Hippocampal formation (tissue), 2 donors: ENCODE results near the gene CXCR3.
"Not testable (repeated sequence)": the region's sequence is repeated elsewhere in the genome, so short reads cannot be mapped to it uniquely, and the experiment has no call there.

ENCODE experiments used
- DNase-seq, 2 donors: peaks; one replicate each; lab custom pipeline; 2025; lab: John Stamatoyannopoulos, UW

The CXCR3 gene

DNA sequence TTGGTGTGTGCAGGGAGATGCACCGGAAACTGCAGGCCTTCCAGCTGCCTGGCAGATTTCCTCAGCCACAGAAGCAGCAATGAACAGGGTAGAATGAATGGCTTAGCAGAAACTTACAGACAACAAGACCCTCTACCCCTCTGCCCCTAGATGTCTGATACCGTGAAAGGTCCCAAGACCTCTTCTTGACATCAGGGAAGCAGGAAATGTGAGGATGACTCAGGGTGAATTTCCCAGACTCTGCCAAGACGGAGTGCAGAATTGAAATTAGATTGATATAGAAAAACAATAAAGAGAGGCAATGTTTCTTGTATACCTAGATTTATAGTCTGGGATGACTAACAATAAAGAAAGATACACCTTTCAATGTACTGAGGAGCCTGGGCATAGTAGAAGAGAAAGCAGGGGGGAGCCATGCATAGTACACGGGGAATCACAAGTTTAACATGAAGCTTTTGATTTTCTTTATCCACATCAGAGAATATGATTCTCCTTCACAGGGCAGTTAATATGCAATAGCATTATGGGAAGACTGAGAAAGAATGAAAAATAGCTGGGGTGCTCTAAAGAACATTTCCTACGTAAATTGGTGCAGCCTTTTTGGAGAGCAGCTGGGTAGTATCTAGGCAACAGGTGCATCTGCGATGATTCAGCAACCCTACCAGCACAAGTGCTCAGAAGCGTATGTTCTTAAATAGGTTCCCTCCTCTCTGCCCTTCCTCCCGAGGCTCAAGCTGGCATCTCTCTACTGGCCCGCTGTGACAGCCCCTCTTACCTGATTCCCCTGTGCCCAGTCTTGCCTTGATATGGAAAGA lies 18.3 kb upstream of the CXCR3 start:
- DNase-seq: peak in 1 of 2 donors; percentile 5

DNA sequence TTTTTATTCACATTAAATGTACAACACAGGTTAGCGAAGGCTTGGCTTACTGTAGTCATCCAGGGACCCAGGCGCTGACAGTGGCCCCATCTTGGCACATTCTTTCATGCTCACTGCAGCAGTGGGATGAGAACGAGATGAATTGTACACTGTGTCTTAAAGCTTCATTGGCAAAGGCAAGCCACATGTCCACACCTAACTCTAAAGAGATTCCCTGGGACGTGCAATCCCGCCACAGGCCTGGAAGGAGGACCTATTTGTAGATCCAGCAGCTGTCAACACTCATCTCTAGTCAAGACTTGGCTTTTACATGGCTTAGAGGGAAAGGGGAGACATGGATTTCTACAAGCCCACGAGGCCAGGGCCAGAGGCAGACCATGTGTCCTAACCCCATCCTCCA lies 16.1 kb upstream of the CXCR3 start:
- no peak for DNase-seq

DNA sequence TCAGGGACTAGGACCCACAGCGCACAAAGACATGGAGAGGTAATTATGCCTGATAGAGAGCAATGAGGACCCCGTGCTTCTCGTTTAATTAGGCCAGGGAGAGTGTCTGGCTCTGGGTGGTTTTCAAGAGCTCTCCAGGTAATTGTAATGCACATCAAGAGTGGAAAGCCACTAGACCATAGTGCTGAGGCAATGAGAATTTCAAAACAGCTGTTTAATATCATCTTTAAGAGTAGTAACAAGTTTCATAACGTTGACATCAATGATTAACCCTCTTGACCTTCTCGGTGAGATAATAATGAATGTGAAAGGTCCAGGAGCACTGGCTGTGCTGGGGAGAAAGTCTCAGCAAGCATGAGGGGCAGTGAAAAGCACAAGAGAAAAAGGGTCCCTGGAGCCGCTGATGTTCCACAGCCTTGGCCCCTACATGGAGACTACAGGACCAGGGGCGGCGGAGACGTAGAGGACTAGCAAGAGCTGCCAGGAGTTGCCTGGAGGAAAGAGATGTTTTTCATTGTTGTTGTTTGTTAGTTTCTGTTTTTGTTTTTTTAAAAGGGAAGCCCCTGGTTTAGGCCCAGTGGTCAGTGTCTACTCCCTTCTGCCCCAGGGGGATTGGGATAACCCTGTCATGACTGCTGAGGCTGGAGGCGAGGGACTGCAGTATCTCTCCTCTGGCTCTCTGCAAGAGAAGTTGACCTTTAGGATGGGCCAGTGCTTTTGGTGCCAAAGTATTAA lies 14.8 kb upstream of the CXCR3 start:
- DNase-seq: no peak

DNA sequence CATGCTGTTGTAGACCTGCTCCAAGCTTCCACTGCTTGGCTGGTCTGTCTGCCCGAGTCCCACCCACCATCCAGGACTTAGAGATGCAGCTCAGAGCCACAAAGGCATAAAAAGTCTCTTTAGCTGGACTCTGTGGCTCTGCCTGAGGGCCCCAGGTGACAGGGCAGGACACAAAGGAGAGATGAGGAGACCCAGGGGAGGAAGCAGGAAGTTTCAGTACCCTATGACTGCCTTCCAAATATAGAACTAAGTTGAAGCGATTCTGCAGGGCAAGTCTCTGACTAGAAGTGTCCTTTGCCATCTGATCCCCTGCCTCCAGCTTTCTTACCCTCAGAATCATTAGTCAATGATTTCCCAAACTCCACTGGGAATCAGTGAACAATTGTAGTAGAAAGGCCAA lies 11.2 kb upstream of the CXCR3 start:
- no peak for DNase-seq

DNA sequence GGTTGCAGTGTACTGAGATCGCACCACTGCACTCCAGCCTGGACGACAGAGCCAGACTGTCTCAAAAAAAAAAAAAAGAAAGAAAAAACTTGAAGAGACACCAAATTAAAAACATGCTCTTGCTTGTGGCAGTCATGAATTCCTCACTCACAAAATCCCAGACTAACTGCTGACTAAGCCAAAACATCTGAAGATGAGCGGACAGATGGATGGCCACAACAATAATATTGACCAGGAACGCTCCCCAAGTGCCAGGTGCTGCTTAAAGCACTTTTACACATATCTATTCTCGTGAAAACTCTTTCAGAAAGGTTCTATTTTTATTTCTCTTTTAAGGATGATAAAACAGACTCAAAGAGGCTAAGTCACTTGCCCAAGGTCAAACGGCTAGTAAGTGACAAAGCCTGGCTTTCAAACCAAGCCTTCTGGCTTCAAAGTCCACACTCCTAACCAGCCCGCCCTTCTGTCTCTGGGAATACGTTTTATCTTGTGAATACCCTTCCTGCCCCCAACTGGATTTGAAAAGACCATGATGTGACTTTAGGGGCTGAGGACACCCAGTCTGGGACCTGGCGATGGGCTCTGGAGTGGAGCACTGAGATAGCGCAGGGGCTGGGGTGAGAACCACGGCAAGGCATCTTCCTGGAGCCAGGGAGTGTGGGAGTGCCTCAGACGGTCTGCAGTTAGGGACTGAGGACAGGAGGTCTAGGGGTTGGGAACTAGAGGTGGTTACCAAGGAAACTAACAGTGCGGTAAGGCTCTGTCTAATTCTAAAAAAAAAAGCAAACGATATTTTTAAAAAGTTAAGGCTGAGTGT lies 9.5 kb upstream of the CXCR3 start:
- DNase-seq: no peak

DNA sequence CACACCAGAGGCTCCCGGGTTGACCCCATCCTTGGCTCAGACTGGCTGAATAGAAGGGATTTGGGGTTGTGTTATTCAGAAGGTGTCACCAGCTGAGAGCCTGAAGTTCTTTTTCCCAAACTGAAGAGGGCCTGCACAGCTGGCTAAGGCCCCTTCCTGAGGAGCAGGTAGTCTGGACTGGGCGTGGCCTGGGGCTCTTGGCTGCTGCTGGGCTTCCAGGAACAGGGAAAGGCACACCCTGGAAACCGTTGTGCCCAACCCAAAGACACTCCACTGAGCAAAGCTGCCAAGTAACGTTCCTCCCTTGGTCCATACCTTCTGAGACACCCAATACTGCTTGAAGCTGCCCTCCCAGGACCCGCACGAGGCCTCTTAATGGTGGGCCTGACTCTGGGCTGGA lies 8.3 kb upstream of the CXCR3 start:
- no peak for DNase-seq

DNA sequence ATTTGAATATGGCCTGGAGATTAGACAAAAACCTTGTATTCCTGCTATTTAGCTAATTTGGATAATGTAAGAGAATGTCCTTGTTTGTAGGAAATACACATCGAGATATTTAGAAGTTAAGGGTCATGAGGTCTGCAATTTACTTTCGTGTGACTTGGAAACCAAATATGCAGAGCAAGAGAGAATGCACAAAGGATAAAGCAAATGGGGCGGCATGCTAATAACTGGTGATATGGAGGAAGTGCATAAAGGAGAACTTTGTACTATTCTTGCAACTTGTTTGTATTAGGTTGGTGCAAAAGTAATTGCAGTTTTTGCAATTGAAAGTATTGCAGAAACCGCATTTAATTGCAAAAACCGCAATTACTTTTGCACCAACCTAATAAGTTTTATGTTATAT lies 7.2 kb upstream of the CXCR3 start:
- no peak for DNase-seq

DNA sequence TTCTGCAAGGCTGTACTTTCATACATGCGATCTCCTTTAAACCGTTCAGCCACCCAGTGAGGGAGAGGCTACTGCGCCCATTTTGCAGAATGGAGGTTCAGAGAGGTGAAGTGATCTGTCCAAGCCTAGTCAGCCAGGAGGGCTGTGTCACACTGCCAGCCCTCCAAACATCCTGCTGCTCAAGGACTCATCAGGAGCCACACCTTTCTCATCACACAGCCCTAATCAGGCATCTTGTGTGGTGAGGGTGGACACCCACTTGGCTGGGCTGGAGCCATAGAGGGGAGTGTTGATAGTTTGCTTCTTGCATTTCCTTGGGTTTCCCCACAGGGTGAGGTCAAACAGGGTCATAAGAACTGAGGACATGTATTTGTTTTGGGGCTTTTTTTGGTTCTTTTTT lies 5.4 kb upstream of the CXCR3 start:
- no peak for DNase-seq

DNA sequence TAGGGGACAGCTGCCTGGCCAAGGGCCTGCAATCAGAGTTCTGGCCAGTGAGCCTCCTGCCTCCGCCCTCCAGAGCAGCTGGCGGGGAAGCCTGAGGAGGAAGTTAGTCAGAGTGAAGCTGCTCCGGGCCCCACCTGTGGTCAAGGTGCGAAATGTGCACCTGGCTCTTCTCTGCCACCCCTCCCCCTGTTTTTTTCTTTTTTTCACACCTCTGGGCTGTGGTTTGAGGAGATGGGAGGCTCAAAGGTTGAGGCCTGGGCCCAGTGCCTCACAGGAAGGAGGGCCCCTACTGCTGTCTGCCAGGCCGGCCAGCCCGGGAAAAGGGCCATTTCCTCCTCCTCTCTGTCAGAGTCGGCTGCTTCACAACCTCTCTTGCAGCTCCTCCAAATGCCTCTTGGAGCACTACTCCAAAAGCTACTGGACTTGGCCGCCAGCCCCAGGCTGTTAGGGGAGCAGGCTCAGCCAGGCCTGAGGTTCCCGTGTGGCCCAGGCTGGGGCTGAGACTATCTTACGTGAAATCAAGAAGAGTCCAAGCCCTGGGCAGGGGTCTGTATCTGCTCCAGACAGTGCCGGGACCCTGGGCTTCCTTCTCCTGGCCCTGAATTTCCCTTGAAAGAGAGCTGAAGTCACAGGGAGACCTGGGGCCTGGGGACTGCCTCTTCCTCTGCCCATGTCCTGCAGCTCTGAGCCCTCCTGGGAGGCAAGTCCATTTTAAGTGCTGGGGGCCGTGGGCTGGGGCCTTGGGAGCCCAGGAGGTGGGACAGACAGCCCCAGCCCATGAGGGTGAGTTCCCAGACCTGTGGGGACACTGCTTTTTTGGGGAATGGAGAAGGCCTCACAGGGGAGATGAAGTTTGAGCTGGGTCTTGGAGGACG lies 4.5 kb upstream of the CXCR3 start:
- DNase-seq: peak; percentile 11 to 30

DNA sequence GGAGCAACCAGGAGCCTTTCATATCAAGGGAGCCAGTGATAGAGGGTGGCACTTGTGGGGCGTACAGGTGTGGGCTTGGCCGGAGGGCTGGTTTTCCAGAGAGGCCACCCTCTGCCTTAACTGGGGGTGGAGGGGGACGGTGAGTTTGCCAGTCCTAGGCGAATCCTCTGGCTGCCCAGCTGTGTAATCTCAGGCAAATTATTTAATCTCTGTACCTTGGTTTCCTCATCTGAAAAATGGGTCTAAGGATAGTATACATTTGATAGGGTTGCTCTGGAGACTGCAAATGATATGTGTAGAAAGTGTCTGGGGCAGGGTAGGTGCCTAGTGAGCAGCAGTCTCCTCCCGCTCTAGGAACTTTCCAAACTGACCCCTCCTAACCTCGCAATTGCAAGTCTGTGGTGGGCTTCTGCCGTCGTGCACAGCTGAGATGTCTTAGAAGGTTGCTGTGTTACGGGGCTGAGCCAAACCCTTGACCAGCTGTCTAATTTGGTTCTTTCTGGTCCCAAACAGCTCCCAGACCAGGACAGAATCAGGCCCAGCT lies 3.8 kb upstream of the CXCR3 start:
- no peak for DNase-seq

DNA sequence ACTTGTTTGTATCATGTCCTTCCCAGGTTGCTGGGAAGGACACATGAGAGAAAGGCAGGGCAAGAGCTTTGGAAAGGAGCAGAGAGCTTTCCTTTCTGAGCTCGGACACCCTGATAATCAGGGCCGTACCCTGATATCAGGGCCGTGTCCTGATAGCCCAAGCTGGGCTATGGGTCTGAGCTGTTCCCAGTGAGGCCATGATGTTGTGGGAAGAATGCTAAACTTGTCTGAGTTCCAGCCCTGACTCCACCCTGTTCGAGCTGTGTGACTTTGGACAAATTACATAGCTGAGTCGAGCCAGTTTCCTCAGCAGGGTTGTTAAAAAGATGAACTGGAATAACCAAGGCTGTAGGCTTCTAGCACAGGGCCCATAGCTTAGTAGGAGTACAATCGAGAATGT lies 3.3 kb upstream of the CXCR3 start:
- DNase-seq: no peak

DNA sequence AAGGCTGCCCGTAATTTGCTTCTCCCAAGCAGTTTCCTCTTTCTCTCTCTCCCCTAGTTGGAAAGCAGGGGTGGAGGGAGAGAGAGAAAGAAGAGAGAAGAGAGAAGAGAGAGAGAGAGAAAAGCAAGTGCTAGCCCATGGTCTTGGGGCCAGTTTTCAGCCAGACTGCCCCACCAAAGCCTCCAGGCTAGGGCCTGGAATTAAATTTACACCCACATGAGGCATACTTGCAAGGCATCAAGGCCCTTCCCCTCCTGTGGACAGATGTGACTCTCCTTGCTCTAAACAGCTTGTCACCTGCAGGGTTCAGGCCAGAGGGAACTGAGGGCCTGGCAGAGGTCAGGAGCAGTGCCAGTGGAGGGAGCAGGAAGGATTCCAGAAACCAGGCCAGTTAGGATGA lies 1.7 kb upstream of the CXCR3 start:
- DNase-seq: no peak

DNA sequence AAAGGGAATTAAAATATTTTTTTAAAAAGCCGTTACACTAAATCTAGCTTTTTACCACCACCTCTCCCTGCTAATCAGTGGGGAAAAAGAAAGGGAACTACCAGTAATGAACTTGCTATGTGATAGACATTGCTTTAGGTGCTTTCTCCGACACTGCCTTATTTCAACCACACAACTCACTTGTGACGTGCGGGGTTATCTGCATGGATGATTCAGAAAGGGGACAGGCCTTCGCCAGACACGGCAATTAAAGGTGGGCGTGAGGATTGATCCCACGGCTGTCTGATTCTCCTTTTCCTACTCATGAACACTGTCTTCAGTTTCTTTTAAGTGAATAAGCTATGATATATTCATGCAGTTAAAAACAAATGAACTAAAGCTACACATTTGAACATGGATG lies 882 bp upstream of the CXCR3 start:
- no peak for DNase-seq

DNA sequence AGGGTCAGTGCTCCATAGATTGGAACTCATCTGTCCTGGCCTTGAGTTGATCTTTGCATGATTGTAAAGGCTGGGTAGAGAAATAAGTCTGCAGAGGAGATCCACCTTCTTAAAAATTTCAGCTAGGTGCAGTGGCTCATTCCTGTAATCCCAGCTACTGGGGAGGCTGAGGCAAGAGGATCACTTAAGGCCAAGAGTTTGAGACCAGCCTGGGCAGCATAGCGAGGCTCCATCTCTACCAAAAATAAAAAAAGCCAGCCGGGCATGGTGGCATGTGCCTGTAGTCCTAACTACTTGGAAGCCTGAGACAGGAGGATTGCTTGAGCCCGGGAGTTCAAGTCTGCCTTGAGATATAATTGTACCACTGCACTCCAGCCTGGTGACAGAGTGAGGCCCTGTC lies 476 bp upstream of the CXCR3 start:
- DNase-seq: no peak

DNA sequence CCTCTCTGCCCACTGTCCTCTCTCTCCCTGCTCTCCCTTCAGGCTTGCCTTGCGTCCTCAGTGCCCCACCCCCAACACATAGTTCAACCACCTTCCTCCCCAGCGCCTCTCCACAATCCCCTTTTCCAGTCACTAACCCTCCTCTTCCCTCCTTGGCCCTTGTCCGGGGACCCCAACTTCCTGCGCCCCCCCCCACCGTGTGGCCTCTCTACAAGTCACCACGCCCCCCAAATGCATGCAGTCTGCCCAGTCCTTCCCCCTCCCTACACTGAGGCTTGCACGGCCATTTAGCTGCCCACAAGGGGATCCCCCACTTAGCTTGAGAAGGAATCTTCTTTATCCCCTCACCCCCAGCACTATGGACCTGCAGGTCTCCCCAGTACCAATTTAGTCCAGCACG lies 569 bp downstream of the CXCR3 start:
- DNase-seq: no peak

DNA sequence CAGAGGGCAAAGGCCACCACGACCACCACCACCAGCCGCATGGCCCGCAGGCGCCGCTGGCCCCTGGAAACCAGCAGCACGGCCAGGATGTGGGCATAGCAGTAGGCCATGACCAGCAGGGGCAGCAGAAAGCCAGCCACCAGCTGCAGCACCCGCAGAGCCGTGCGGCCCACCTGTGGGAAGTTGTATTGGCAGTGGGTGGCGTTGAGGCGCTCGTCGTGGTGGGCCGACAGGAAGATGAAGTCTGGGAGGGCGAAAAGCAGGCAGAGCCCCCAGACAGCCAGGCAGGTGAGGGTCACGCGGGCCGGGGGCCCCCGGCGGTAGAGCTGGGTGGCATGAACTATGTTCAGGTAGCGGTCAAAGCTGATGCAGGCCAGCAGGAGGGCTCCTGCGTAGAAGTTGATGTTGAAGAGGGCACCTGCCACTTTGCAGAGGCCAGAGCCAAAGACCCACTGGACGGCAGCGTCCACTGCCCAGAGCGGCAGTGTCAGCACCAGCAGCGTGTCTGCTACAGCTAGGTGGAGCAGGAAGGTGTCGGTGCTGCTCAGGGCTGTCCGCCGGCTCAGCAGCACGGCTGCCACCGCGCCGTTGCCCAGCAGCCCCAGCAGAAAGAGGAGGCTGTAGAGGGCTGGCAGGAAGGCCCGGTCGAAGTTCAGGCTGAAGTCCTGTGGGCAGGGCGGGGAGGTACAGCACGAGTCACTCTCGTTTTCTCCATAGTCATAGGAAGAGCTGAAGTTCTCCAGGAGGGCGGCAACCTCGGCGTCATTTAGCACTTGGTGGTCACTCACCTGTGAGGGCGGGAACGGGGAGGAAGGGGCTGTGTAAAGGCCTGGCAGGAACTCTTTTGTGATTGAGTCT lies 1.4 kb downstream of the CXCR3 start:
- no peak for DNase-seq

DNA sequence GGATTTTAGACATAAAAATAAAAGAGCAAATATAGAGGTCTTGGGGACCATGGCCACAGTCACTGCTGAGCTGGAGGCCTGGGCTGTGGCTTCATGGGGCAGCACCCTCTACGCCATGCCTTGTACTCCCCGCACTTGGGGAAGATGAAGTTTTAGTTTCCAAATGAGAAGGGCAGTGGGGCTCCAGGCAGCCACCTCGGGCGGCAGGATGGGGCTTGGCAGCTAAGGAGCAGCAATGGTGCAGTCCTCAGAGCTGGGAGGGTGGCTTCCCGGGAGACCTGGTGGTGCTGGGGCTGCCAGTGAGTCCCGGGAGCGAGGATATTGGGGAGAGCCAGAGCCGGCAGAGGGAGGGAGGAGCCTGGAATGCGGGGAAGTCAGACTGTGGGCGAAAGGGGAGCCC lies 2.4 kb downstream of the CXCR3 start:
- DNase-seq: no peak

DNA sequence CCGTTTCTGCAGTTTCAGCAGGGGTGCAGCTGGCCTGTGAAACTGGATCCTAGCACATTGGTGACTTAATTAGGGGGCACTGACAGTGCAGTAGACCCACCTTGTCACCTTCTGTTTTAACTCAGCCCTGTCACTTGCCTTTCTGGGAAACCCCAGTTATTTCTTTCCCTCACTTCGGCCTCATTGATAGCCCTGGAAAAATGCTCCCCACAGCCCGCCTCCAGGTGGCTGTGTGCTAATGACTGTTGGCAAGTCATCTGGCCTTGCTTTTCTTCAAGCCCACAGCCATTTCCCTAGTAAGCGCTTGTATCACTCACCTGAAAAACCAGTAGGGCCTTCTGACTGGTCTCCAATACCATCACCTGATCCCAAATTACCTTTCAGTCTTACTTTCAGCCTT lies 3.3 kb downstream of the CXCR3 start:
- no peak for DNase-seq

DNA sequence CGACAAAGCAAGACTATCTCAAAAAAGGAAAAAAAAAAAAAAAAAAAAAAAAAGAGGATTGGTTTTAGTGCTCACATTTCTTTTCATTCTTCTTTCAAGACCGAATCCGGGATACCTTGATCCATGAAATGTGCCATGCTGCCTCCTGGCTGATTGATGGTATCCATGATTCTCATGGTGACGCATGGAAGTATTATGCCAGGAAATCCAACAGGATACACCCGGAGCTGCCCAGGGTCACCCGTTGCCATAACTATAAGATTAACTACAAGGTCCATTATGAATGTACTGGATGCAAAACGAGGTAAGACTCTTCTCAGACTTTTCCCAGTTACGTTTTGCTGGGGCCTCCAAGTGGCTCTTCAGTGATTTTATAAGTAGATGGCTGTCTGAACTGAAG lies 6.1 kb downstream of the CXCR3 start:
- DNase-seq: no peak

DNA sequence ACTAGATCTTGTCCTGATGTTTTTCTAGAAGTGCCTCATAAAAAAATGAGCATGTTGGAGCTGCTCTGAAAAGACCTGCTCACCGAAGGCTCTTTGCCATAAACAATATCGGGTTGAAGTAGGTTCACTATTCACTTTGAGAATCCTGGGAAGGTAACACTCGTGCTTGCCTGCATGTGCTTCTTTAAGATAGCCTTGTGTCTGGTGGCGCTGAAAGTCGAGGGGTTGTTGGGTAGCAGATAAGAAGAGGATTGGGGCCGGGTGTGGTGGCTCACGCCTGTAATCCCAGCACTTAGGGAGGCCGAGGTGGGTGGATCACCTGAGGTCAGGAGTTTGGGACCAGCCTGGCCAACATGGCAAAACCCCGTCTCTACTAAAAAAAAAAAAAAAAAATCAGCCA lies 6.6 kb downstream of the CXCR3 start:
- not testable (repeated sequence) for DNase-seq
